HG03045 (cell line): Measurements from ENCODE around the gene LRFN5.
A peak's percentile ranks its signal among the peaks of the same experiment; 100 is the strongest.
"Not testable (repeated sequence)": the region's sequence is repeated elsewhere in the genome, so short reads cannot be mapped to it uniquely, and the experiment has no call there.

Experiments
- ATAC-seq: cut with Tn5 transposase; IDR thresholded peaks from one replicate; pipeline ENCODE4 v1.9.1; 2021; ENCODE audit warnings: mild to moderate bottlenecking, moderate library complexity; ENCODE audit not compliant: unreplicated experiment

LRFN5 gene

GRCh38 chr14:41636492-41637392, 30.1 kb downstream of the LRFN5 start:
- ATAC-seq: no peak

- no peak for ATAC-seq
Observed at GRCh38 chr14:41641690-41642089, 35.0 kb downstream of the LRFN5 start.

GRCh38 chr14:41642367-41642766, 35.7 kb downstream of the LRFN5 start:
- ATAC-seq: no peak

GRCh38 chr14:41642789-41643188, 36.1 kb downstream of the LRFN5 start:
- ATAC-seq: no peak

- no peak for ATAC-seq
Observed at GRCh38 chr14:41644606-41645005, 37.9 kb downstream of the LRFN5 start.

- no peak for ATAC-seq
Observed at GRCh38 chr14:41650802-41651201, 44.1 kb downstream of the LRFN5 start.

DNA sequence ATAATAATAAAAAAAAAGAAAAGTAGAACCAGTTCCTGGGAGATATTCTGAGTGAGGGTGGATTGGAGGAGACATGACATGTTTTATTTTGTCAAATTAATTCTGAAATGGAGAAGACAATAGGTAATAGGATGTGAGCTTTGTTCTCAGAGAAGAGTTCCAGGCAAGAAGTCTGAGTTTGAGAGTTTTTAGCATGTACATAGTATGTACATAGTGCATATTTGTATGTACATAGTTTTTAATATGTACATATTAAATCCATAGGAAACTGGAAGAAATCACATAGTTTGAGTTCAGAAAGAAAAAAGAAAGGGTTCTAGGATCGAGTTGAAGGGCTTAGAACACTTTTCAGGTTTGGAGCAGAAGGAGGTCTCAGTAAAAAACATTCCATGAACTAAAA, 47.5 kb downstream of the LRFN5 start:
- ATAC-seq: no peak

GRCh38 chr14:41662780-41663472, 56.2 kb downstream of the LRFN5 start:
- no peak for ATAC-seq

- ATAC-seq: no peak
Observed at GRCh38 chr14:41663473-41663850, 56.8 kb downstream of the LRFN5 start.

- no peak for ATAC-seq
Observed at GRCh38 chr14:41666301-41666700, 59.6 kb downstream of the LRFN5 start.

GRCh38 chr14:41668356-41668755, 61.7 kb downstream of the LRFN5 start:
- ATAC-seq: no peak

DNA sequence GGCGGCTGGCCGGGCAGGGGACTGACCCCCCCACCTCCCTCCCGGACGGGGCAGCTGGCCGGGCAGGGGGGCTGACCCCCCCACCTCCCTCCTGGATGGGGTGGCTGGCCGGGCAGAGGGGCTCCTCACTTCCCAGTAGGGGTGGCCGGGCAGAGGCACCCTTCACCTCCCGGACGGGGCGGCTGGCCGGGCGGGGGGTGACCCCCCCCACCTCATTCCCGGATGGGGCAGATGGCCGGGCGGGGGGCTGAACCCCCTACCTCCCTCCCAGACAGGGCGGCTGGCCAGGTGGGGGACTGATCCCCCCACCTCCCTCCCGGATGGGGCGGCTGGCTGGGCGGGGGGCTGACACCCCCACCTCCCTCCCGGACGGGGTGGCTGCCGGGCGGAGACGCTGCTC, 66.9 kb downstream of the LRFN5 start:
- ATAC-seq: not testable (repeated sequence)

DNA sequence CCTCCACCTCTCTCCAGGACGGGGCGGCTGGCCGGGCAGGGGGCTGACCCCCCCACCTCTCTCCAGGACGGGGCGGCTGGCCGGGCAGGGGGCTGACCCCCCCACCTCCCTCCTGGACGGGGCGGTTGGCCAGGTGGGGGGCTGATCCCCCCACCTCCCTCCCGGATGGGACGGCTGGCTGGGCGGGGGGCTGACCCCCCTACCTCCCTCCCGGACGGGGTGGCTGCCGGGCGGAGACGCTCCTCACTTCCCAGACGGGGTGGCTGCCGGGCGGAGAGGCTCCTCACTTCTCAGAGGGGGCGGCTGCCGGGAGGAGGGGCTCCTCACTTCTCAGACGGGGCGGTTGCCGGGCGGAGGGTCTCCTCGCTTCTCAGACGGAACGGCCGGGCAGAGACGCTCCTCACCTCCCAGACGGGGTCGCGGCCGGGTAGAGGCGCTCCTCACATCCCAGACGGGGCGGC, 67.9 kb downstream of the LRFN5 start:
- not testable (repeated sequence) for ATAC-seq

DNA sequence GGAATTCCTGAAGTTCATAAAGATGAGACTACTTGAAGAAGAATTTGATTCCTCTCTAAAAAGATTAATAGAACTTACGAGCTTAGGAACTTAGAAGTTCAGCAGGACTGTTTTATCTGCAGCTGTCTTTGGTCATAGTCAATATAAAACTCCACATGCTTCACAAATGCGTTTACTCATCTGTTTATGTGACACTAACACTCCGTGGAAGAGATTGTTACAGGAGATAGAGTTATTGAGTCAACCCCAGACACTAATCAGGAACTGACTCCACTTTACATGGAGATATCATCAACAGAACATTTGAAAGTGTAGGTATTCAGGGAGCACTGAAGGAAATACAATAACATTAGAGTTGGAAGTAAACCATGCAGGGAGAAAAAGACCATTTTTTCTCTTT, 92.8 kb downstream of the LRFN5 start:
- ATAC-seq: no peak

DNA sequence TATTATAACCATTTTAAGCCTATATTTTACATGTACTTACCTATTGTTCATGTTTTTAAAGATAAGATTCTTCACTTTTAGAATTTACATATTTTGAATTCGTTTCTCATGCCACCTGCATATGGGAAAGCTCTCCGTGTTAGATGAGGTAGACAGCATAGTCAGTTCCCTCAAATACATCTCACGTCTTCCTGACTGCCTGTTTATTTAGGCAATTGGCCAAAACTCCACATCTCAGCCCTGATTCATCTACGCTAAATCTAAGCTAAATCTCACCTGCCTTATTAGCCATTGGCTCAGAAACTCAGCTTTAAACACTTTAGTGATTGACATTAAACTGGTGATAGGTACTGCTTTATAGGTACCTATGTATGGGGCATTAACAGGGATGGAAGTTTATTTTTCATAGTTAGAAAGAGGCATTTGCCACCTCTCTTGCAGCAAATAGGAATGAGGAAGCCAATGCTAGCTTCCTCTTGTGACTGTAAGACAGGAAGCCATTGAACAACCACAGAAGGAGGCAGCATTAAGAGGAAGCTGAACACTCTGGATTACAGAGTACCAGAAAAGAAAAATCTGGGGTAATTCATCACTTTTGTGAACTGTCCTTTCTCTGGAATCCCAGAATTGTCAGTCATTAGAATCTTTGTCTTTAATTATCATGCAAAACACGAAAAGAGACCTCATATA, 111.9 kb downstream of the LRFN5 start:
- no peak for ATAC-seq

- no peak for ATAC-seq
Observed at GRCh38 chr14:41739203-41739602, 132.5 kb downstream of the LRFN5 start.

GRCh38 chr14:41743140-41743539, 136.5 kb downstream of the LRFN5 start:
- no peak for ATAC-seq

DNA sequence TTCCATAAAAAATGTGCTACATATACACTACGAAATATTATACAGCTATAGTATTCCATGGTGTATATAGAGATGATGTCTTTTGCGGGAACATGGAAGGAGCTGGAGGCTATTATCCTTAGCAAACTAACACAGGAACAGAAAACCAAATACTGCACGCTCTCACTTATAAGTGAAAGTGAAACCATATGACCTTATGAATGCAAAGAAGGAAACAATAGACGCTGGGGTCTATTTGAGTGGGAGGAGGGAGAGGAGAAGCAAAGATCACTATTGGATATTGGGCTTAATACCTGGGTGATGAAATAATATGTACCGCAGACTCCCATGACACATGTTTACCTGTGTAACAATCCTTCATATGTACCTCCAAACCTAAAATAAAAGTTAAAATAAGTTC, 142.8 kb downstream of the LRFN5 start:
- ATAC-seq: peak; percentile 80

GRCh38 chr14:41750575-41750974, 143.9 kb downstream of the LRFN5 start:
- ATAC-seq: not testable (repeated sequence)

- no peak for ATAC-seq
Observed at GRCh38 chr14:41758011-41758665, 151.5 kb downstream of the LRFN5 start.

DNA sequence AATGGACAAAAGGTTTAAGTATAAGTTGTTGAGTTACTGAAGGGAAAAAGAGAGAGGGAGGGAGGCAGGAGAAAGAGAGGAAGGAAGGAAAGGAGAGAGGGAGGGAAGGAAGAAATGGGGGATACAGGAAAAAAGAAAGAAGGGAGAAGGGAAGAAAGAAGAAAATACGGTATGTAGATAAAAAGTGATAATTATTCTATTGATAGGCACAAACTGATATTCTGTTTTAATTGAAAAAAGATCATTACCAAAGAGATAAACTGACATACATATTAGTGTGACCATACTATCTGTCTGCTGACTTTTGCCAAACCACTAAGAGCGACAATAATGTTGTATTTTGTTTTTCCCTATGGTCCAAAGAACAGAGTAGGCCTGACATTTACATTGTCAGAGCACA, 154.5 kb downstream of the LRFN5 start:
- ATAC-seq: no peak
